ENCODE data around the gene ZFC3H1. TPM values are rescaled to one million over a fixed set of nuclear protein-coding genes. Genes with fewer than 3 reads are reported as not detected.
A peak's percentile ranks its signal among the peaks of the same experiment; 100 is the strongest.

The ZFC3H1 gene
- total and polyA plus RNA-seq, 2 of the 13 experiments (the other 11 are each of a cell fraction or from before 2014, with no cell fraction given), result 17.1 to 38.3 TPM

- H3K9ac ChIP-seq (ENCODE audit: insufficient read depth, low read depth, low read length), result peak overlapping the region; percentile 95
- peak overlapping the region; percentile 85 for H3K4me2 ChIP-seq (ENCODE audit: low read depth, low read length)
- in situ Hi-C loops (cut with HindIII; ENCODE audit: extremely low pct_ligation_motif_present, low pct_unique_long_range_greater_than_20kb), result loop anchor here (5.0 kb wide), 1 partner anchor 89 kb away; the partner anchor contains the start of gene RAB21
- peak overlapping the region; percentile 99 for H3K27ac ChIP-seq (ENCODE audit: extremely low read length, insufficient read depth, low read length)
- H2AFZ ChIP-seq (ENCODE audit: low read length), result no peak overlapping the region
- ChIA-PET POLR2A (interaction anchor here (1.0 to 2.9 kb wide), 9 partner anchors 9 to 222 kb away, joined by 3 to 78 read pairs (median 8); partner anchors contain the start of genes RAB21 and TMEM19), CTCF (ENCODE audit: low intra/inter-chr PET ratio, low total read pairs) (no interaction called here)
- FAIRE-seq, result no peak
- no peaks in the 10 kb centered on the region; a peak in 1 of 5 replicates for H3K27me3 ChIP-seq (ENCODE audit: control insufficient read depth in 1 of 2, insufficient read depth in 2 of 2, low read length in 2 of 2)
- DNase-seq (ENCODE audit: low spot score), result peak; percentile 22
- peaks cover 57% of the 10 kb centered on the region for H3K79me2 ChIP-seq (ENCODE audit: insufficient read depth, low read length)
- intact Hi-C loops (cut with micrococcal nuclease; ENCODE audit: unreplicated experiment), result loop anchor here (2.0 kb wide), 1 partner anchor 84 kb away; no protein-coding TSS in a partner anchor
- no peaks in the 10 kb centered on the region for H3K9me3 ChIP-seq (ENCODE audit: low read length)
- peaks cover 19% of the 10 kb centered on the region for H4K20me1 ChIP-seq (ENCODE audit: insufficient read depth, low read length)
- peak overlapping the region; percentile 88 to 97 (median 94) for H3K4me3 ChIP-seq (replicated peaks in 1 of 3; ENCODE audit: insufficient read depth in 1 of 3, low read depth in 2 of 3, low read length in 3 of 3)
- WGBS (ENCODE audit: low lambda C conversion rate), result 5% methylated on average over 7 of the region's 53 CpGs
- ATAC-seq, result peak; percentile 54
- H3K4me1 ChIP-seq (ENCODE audit: insufficient read depth, low read length), result peaks cover 24% of the 10 kb centered on the region
- BruUV-seq (replicated peaks), result TSS peak; percentile 84
- H3K36me3 ChIP-seq (replicated peaks in 1 of 2; ENCODE audit: control insufficient read depth in 1 of 2, insufficient read depth in 2 of 2, low read length in 2 of 2), result peaks cover 0 to 21% of the 10 kb centered on the region in 2 experiments; a peak in 3 of 5 replicates
- 0 out of 2 replicates have a peak, but pooled peaks have one; percentile 55 for TF ChIP-seq DMTF1 (CRISPR knock-in tag; IDR thresholded peaks at IDR 0.05)
- peak; percentile 42; the same call in 1 of the 2 replicates for TF ChIP-seq GATAD1 (CRISPR knock-in tag; IDR thresholded peaks at IDR 0.05)
- peak; percentile 49; the same call in 1 of the 2 replicates for TF ChIP-seq ZNF230 (CRISPR knock-in tag; IDR thresholded peaks at IDR 0.05)
- TF ChIP-seq, protein P1, sequence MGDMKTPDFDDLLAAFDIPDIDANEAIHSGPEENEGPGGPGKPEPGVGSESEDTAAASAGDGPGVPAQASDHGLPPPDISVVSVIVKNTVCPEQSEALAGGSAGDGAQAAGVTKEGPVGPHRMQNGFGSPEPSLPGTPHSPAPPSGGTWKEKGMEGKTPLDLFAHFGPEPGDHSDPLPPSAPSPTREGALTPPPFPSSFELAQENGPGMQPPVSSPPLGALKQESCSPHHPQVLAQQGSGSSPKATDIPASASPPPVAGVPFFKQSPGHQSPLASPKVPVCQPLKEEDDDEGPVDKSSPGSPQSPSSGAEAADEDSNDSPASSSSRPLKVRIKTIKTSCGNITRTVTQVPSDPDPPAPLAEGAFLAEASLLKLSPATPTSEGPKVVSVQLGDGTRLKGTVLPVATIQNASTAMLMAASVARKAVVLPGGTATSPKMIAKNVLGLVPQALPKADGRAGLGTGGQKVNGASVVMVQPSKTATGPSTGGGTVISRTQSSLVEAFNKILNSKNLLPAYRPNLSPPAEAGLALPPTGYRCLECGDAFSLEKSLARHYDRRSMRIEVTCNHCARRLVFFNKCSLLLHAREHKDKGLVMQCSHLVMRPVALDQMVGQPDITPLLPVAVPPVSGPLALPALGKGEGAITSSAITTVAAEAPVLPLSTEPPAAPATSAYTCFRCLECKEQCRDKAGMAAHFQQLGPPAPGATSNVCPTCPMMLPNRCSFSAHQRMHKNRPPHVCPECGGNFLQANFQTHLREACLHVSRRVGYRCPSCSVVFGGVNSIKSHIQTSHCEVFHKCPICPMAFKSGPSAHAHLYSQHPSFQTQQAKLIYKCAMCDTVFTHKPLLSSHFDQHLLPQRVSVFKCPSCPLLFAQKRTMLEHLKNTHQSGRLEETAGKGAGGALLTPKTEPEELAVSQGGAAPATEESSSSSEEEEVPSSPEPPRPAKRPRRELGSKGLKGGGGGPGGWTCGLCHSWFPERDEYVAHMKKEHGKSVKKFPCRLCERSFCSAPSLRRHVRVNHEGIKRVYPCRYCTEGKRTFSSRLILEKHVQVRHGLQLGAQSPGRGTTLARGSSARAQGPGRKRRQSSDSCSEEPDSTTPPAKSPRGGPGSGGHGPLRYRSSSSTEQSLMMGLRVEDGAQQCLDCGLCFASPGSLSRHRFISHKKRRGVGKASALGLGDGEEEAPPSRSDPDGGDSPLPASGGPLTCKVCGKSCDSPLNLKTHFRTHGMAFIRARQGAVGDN (CRISPR knock-in tag; IDR thresholded peaks at IDR 0.05), result peak; percentile 82
- no peak for TF ChIP-seq PAXIP1 (CRISPR knock-in tag; conservative IDR thresholded peaks at IDR 0.05)
- TF ChIP-seq, protein P2, sequence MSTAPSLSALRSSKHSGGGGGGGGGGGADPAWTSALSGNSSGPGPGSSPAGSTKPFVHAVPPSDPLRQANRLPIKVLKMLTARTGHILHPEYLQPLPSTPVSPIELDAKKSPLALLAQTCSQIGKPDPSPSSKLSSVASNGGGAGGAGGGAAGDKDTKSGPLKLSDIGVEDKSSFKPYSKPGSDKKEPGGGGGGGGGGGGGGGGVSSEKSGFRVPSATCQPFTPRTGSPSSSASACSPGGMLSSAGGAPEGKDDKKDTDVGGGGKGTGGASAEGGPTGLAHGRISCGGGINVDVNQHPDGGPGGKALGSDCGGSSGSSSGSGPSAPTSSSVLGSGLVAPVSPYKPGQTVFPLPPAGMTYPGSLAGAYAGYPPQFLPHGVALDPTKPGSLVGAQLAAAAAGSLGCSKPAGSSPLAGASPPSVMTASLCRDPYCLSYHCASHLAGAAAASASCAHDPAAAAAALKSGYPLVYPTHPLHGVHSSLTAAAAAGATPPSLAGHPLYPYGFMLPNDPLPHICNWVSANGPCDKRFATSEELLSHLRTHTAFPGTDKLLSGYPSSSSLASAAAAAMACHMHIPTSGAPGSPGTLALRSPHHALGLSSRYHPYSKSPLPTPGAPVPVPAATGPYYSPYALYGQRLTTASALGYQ (CRISPR knock-in tag; IDR thresholded peaks at IDR 0.05), result peak; percentile 38; the same call in 1 of the 2 replicates
Measured at GRCh38 chr12:71662849-71663560, 643 bp downstream of the ZFC3H1 start.

Measured in HepG2 (cell line).